HEK293 (cell line): ENCODE data around the gene PSAP.

Experiments used
- CTCF ChIA-PET: fragments of 350-600 bp; formaldehyde crosslinking; extraction: SDS; loops from one replicate; lab custom pipeline; 2021; ENCODE audit warnings: antibody characterized with exemption; lab: Yijun Ruan, JAX
- POLR2A ChIA-PET: fragments of 300-600 bp; formaldehyde crosslinking; extraction: SDS; loops from one replicate; lab custom pipeline; 2020; ENCODE audit warnings: antibody characterized with exemption, inconsistent platforms; lab: Yijun Ruan, JAX
- H3K27ac ChIP-seq: fragments of 200-500 bp; sonication (Bioruptor generic); 2 replicates; pipeline ENCODE4 v1.5.1; 2014; ENCODE audit warnings: low read depth, low read length, control low read depth, inconsistent platforms; ENCODE audit errors: extremely low read depth
- H3K36me3 ChIP-seq, 2 experiments: fragments of 200-500 bp in 1 of 2; sonication (Bioruptor generic) in 1 of 2; 1 replicate in 1 of 2; 2 replicates in 1 of 2; pipeline ENCODE4 v1.5.1; 2014 to 2017; ENCODE audit warnings: inconsistent platforms in 2 of 2, low read length in 2 of 2; ENCODE audit not compliant: control insufficient read depth in 2 of 2, insufficient read depth in 1 of 2
- H3K4me1 ChIP-seq: fragments of 200-500 bp; sonication (Bioruptor generic); 2 replicates; pipeline ENCODE4 v1.5.1; 2014; ENCODE audit warnings: mild to moderate bottlenecking, low read length, inconsistent platforms; ENCODE audit not compliant: control insufficient read depth, insufficient read depth
- H3K4me3 ChIP-seq: 2 replicates; pipeline ENCODE4 v1.5.1; 2011; ENCODE audit warnings: low read depth, mild to moderate bottlenecking, control low read depth, low read length, moderate library complexity
- H3K9me3 ChIP-seq: fragments of 200-500 bp; sonication (Bioruptor generic); 2 replicates; pipeline ENCODE4 v1.5.1; 2014; ENCODE audit warnings: low read depth, low read length, inconsistent platforms; ENCODE audit not compliant: control insufficient read depth, insufficient read depth
- FEZF1 ChIP-seq: fragments of 450-650 bp; formaldehyde crosslinking; IDR thresholded peaks from 2 replicates; pipeline ENCODE4 v1.5.1; 2016; ENCODE audit warnings: missing biosample characterization, missing genetic modification characterization
- OSR2 ChIP-seq: fragments of 450-650 bp; formaldehyde crosslinking; IDR thresholded peaks from 2 replicates; pipeline ENCODE4 v1.5.1; 2016; ENCODE audit warnings: missing biosample characterization, missing genetic modification characterization
- REST ChIP-seq: fragments of 450-650 bp; formaldehyde crosslinking; IDR thresholded peaks from 2 replicates; pipeline ENCODE4 v1.5.1; 2016; ENCODE audit warnings: missing biosample characterization, missing genetic modification characterization
- SCRT2 ChIP-seq: fragments of 450-650 bp; formaldehyde crosslinking; IDR thresholded peaks from 2 replicates; pipeline ENCODE4 v1.5.1; 2016; ENCODE audit warnings: missing biosample characterization, missing genetic modification characterization
- SP3 ChIP-seq: fragments of 450-650 bp; formaldehyde crosslinking; IDR thresholded peaks from 2 replicates; pipeline ENCODE4 v1.5.1; 2016; ENCODE audit warnings: missing biosample characterization, missing genetic modification characterization
- ZBTB1 ChIP-seq: fragments of 450-650 bp; formaldehyde crosslinking; IDR thresholded peaks from 2 replicates; pipeline ENCODE4 v1.5.1; 2016; ENCODE audit warnings: missing biosample characterization, missing genetic modification characterization
- ZBTB17 ChIP-seq: fragments of 450-650 bp; formaldehyde crosslinking; IDR thresholded peaks from 2 replicates; pipeline ENCODE4 v1.5.1; 2016; ENCODE audit warnings: missing biosample characterization, missing genetic modification characterization
- ZBTB48 ChIP-seq: fragments of 450-650 bp; formaldehyde crosslinking; IDR thresholded peaks from 2 replicates; pipeline ENCODE4 v1.5.1; 2016; ENCODE audit warnings: missing biosample characterization, missing genetic modification characterization
- ZFP37 ChIP-seq: fragments of 450-650 bp; formaldehyde crosslinking; IDR thresholded peaks from 2 replicates; pipeline ENCODE4 v1.5.1; 2016; ENCODE audit warnings: missing biosample characterization, missing genetic modification characterization
- ZFP69B ChIP-seq: fragments of 450-650 bp; formaldehyde crosslinking; IDR thresholded peaks from 2 replicates; pipeline ENCODE4 v1.5.1; 2016; ENCODE audit warnings: missing biosample characterization, missing genetic modification characterization
- ZNF155 ChIP-seq: fragments of 450-650 bp; formaldehyde crosslinking; IDR thresholded peaks from 2 replicates; pipeline ENCODE4 v1.5.1; 2016; ENCODE audit warnings: missing biosample characterization, missing genetic modification characterization
- ZNF239 ChIP-seq: fragments of 450-650 bp; formaldehyde crosslinking; IDR thresholded peaks from 2 replicates; pipeline ENCODE4 v1.5.1; 2016; ENCODE audit warnings: missing biosample characterization, missing genetic modification characterization
- ZNF24 ChIP-seq: fragments of 450-650 bp; formaldehyde crosslinking; IDR thresholded peaks from 2 replicates; pipeline ENCODE4 v1.5.1; 2016; ENCODE audit warnings: missing biosample characterization, missing genetic modification characterization
- ZNF398 ChIP-seq: fragments of 450-650 bp; formaldehyde crosslinking; IDR thresholded peaks from 2 replicates; pipeline ENCODE4 v1.5.1; 2017; ENCODE audit warnings: missing biosample characterization, missing genetic modification characterization
- ZNF596 ChIP-seq: fragments of 450-650 bp; IDR thresholded peaks from 2 replicates; pipeline ENCODE4 v1.5.0; 2018; ENCODE audit warnings: missing biosample characterization, mild to moderate bottlenecking, missing genetic modification characterization, moderate library complexity
- ZNF677 ChIP-seq: fragments of 450-650 bp; IDR thresholded peaks from 2 replicates; pipeline ENCODE4 v1.5.0; 2018; ENCODE audit warnings: missing biosample characterization, mild to moderate bottlenecking, missing genetic modification characterization, moderate library complexity
- ZNF747 ChIP-seq: fragments of 450-650 bp; formaldehyde crosslinking; IDR thresholded peaks from 2 replicates; pipeline ENCODE4 v1.5.1; 2016; ENCODE audit warnings: missing biosample characterization, missing genetic modification characterization
- ZNF768 ChIP-seq: fragments of 450-650 bp; formaldehyde crosslinking; IDR thresholded peaks from 2 replicates; pipeline ENCODE4 v1.5.1; 2018; ENCODE audit warnings: missing biosample characterization, mild to moderate bottlenecking, missing genetic modification characterization
- ZSCAN23 ChIP-seq: fragments of 450-650 bp; formaldehyde crosslinking; IDR thresholded peaks from 2 replicates; pipeline ENCODE4 v1.5.1; 2016; ENCODE audit warnings: missing biosample characterization, missing genetic modification characterization
- TF ChIP-seq, protein P1 (sequence below): fragments of 450-650 bp; formaldehyde crosslinking; IDR thresholded peaks from 2 replicates; pipeline ENCODE4 v1.5.1; 2016; ENCODE audit warnings: missing biosample characterization, missing genetic modification characterization
- TF ChIP-seq, protein P2 (sequence below): fragments of 450-650 bp; formaldehyde crosslinking; IDR thresholded peaks from 2 replicates; pipeline ENCODE4 v1.5.1; 2016; ENCODE audit warnings: missing biosample characterization, missing genetic modification characterization

PSAP gene

GRCh38 chr10:71795248-71795647 lies 55.8 kb downstream of the PSAP start:
- H3K27ac ChIP-seq, result no peak overlapping the region
- H3K9me3 ChIP-seq, result no peaks in the 10 kb centered on the region
- no peak overlapping the region for H3K4me3 ChIP-seq
- no peaks in the 10 kb centered on the region for H3K36me3 ChIP-seq
- no peaks in the 10 kb centered on the region for H3K4me1 ChIP-seq
- ChIA-PET CTCF (interaction anchor here (1.1 kb wide), 1 partner anchor 101 kb away, joined by 3 read pairs; no protein-coding TSS in a partner anchor), POLR2A (no interaction called here)
- no peak for TF ChIP-seq ZBTB48 (tag by site-specific recombination)
- no peak for TF ChIP-seq ZNF596 (tag by site-specific recombination)
- TF ChIP-seq ZNF398, result 0 out of 2 replicates have a peak, but pooled peaks have one; percentile 11
- peak; percentile 99 for TF ChIP-seq REST (tag by site-specific recombination)
- 0 out of 2 replicates have a peak, but pooled peaks have one; percentile 20 for TF ChIP-seq ZBTB17
- no peak for TF ChIP-seq ZNF677 (tag by site-specific recombination)

- no peak for TF ChIP-seq SCRT2
- no peak for TF ChIP-seq ZNF596 (tag by site-specific recombination)
- ChIA-PET POLR2A (no interaction called here), CTCF (interaction anchor here (1.1 kb wide), 1 partner anchor 94 kb away, joined by 3 read pairs; no protein-coding TSS in a partner anchor)
- Histone ChIP-seq H3K4me1 (no peaks in the 10 kb centered on the region), H3K9me3 (no peaks in the 10 kb centered on the region), H3K27ac (no peak overlapping the region), H3K4me3 (no peak overlapping the region), H3K36me3 (no peaks in the 10 kb centered on the region)
Observed at GRCh38 chr10:71790749-71791440, 60.2 kb downstream of the PSAP start.

- TF ChIP-seq ZFP69B (no peak), ZNF155 (tag by site-specific recombination) (no peak), ZBTB1 (no peak), ZNF768 (tag by site-specific recombination) (no peak), OSR2 (tag by site-specific recombination) (no peak), FEZF1 (tag by site-specific recombination) (no peak), ZSCAN23 (tag by site-specific recombination) (no peak), ZNF239 (tag by site-specific recombination) (no peak), ZFP37 (tag by site-specific recombination) (no peak), ZNF24 (tag by site-specific recombination) (no peak), SP3 (no peak), ZNF747 (tag by site-specific recombination) (no peak)
- TF ChIP-seq, protein P1, sequence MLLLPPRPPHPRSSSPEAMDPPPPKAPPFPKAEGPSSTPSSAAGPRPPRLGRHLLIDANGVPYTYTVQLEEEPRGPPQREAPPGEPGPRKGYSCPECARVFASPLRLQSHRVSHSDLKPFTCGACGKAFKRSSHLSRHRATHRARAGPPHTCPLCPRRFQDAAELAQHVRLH (tag by site-specific recombination), result no peak
- TF ChIP-seq, protein P2, sequence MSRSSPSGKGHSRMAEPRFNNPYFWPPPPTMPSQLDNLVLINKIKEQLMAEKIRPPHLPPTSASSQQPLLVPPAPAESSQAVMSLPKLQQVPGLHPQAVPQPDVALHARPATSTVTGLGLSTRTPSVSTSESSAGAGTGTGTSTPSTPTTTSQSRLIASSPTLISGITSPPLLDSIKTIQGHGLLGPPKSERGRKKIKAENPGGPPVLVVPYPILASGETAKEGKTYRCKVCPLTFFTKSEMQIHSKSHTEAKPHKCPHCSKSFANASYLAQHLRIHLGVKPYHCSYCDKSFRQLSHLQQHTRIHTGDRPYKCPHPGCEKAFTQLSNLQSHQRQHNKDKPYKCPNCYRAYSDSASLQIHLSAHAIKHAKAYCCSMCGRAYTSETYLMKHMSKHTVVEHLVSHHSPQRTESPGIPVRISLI, result no peak
- Histone ChIP-seq H3K9me3 (no peaks in the 10 kb centered on the region), H3K27ac (no peak overlapping the region), H3K36me3 (no peaks in the 10 kb centered on the region), H3K4me3 (no peak overlapping the region), H3K4me1 (no peaks in the 10 kb centered on the region)
- ChIA-PET CTCF (no interaction called here), POLR2A (no interaction called here)
Observed at GRCh38 chr10:71789871-71790270, 61.2 kb downstream of the PSAP start.
